NCI-H2227 (cell line): ENCODE data around the gene PPP1CA.
A peak's percentile ranks its signal among the peaks of the same experiment; 100 is the strongest.
"Not testable (repeated sequence)": the region's sequence is repeated elsewhere in the genome, so short reads cannot be mapped to it uniquely, and the experiment has no call there.

Source experiments
- DNase-seq: peaks from one replicate; lab custom pipeline; 2025; ENCODE audit not compliant: unreplicated experiment; lab: John Stamatoyannopoulos, UW

PPP1CA gene

DNA sequence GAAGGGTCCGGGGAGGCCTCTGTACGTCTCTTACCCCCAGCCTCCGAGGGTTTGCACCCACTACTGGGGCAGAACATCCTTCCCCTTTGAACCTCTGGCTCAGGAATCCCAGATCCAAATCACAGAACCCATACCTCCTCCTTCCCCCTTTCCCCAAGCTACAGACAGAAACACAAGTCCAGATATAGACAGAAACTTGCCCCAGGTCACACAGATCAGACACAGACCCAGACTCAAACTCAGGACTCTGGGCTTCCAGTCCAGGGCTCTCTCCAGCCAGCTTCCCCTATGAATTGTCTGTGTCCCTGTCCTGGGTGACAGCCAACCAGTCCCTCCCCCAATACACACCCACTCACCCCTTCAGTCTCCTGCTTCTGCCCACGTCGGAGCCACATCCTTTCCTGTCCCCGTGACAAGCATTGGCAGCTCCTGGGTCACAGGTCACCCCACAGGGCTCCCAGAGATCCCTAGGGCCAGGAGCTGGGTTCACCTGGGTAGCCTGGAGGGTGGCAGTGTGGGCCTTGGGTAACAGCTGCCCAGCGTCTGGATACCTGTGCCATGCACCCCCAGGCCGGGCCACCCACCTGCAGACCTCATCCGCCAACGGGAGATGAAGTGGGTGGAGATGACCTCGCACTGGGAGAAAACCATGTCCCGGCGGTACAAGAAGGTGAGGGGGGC lies 3.0 kb upstream of the PPP1CA start:
- DNase-seq, result no peak

DNA sequence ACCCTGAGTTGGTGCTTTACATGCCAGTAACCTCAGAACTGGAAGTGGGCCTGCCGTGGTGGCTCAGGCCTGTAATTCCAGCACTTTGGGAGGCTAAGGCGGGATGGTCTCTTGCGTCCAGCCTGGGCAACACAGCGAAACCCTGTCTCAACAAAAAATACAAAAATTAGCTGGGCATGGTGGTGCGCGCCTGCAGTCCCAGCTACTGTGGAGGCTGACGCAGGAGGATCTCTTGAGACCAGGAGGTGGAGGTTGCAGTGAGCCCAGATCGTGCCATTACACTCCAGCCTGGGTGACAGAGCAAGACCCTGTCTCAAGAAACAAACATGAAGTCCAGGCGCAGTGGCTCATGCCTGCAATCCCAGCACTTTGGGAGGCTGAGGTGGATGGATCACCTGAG lies 1.4 kb upstream of the PPP1CA start:
- DNase-seq, result not testable (repeated sequence)

DNA sequence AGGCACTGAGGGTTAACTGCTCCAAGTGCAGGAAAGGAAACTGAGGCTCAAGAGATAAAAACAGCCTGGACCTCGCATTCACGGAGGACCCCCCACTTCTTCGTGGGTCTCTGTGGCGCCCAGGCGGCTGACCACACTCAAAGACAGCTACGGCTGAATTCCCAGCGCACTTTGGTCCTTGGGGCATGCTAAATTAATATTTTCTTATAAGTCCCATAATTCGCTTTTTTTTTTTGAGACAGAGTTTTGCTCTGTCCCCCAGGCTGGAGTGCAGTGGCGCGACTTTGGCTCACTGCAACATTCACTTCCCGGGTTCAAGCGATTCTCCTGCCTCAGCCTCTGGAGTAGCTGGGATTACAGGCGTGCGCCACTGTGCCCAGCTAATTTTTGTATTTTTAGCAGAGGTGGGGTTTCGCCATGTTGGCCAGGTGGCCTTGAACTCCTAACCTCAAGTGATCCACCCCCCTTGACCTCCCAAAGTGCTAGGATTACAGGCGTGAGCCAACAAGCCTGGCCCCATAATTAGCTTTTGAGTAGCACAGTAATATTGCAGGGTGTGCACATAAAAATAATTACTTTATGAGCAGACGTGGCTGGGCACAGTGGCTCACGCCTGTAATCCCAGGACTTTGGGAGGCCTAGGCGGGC lies 658 bp upstream of the PPP1CA start:
- peak; percentile 66 for DNase-seq

DNA sequence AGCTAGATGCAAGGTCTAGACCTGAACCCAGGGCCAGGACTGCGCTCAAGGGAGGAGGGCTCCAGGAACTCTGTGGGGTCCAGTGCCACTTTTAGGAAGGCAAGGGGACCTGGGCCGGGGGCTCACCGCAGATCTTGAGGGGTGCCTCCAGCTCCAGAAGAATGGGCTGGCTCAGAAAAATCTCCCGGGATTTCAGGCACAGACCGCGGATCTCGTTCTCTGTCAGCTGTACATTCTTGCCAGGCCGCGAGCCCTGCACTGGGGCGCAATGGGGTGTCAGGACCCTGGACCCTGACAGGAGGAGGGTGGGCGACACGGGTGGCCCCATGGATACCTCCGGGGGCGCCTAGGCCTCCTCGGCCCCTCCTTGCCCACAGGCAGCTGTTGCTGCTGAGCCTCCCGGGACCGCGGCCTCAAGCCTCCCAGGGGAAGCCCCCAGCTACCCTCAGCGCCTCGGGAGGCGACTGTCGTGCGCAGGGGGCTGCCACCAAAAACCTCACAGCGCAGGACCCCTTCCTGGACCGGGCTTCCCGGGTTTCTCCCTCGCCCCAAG lies 640 bp downstream of the PPP1CA start:
- no peak for DNase-seq

DNA sequence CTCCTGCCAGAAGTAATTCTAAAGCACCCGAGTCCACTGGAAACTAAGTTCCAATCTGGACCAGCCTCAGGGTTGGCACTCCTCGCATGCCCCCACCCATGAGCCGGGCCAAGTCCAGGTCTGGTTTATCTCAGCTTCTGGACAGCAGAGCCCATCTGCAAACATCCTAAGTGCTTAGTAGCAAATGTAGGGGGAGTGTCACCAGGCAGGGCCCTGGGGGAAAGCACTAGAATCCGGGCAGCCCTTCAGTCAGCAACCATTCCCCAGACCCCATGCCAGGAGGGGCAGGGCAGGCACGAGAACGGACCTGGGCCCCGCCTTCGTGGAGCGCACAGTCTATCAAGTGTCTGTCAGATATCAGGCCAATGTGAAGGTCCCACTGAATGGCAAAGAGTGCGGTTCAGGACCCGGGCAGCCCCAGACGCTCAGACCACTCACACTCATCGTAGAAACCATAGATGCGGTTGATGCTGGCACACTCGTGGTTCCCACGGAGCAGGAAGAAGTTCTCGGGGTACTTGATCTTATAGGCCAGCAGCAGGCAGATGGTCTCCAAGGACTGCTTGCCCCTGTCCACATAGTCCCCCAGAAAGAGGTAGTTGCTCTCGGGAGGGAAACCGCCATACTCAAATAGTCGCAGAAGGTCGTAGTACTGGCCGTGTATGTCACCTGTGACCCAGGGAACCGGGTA lies 1.3 kb downstream of the PPP1CA start:
- peak; percentile 49 for DNase-seq

DNA sequence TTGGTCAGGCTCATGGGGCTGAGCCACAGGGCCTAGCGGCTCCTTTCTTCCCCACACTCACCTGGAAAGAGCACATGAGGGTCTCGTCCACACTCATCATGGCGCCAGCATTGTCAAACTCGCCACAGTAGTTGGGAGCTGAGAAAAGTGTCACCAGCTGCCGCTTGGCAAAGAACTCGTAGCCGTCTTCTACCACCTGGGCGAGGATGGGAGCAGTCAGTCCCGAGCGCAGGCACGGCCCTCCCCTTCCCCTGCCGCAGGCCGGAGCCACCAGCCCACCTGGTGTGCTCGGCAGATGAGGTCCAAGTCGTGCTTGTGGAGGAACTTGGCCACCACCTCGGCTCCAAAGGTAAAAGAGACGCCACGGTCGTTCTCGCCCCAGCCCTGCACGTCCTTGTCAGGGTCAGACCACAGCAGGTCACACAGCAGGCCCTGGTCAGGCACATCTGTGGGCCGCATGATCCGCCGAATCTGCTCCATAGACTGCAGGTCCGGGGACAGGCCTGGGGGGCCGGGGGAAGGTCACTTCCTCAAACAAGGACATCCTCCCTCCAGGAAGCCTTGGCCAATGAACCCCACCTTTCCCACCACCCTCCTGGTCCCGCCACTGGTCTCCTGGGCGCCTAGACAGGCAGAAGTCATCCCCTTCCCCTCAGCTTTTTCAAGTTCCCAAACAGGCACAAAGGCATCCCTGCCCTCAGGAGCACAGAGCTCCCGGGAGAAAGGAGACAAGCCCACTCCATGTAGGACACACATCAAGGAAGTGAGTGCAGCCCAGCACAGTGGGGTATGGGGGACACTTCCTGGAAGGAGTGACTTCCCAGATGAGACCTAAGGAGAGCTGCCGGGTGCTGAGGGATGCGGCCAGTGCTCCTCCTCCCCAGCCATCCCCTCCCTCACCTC lies 2.7 kb downstream of the PPP1CA start:
- no peak for DNase-seq

DNA sequence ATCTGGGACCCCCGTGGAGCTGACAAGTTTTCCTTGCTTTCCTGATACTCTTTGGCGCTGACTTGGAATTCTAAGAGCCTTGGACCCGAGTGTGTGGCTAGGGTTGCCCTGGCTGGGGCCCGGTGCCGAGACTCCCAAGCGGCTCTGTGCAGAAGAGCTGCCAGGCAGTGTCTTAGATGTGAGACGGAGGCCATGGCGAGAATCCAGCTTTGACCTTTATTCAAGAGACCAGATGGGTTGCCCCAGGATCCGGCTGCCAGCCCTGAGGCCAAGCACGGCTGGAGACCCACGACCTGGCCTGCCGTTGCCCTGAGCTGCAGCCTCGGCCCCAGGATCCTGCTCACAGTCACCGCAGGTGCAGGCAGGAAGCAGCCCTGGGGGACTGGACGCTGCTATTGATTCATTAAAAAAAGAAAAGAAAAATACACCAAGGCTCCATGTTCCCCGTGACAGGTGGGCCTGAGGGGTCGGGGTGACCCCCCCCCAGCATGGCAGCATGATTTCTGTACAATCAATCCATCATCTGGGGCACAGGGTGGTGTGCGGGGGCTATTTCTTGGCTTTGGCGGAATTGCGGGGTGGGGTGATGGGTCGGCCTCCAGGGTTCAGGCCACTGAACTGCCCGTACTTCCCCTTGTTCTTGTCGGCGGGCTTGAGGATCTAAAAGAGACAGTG lies 3.5 kb downstream of the PPP1CA start:
- DNase-seq, result no peak

DNA sequence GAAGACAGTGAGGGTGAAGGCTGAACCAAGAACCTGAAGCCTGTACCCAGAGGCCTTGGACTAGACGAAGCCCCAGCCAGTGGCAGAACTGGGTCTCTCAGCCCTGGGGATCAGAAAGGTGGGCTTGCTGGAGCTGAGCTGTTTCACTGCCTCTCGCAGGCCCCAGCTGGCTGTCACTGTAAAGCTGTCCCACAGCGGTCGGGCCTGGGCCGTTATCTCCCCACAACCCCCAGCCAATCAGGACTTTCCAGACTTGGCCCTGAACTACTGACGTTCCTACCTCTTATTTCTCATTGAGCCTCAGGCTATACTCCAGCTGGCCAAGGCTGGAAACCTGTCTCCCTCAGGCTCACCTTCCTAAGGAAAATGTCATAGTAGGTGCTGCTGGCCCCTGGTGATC lies 4.1 kb downstream of the PPP1CA start:
- no peak for DNase-seq

DNA sequence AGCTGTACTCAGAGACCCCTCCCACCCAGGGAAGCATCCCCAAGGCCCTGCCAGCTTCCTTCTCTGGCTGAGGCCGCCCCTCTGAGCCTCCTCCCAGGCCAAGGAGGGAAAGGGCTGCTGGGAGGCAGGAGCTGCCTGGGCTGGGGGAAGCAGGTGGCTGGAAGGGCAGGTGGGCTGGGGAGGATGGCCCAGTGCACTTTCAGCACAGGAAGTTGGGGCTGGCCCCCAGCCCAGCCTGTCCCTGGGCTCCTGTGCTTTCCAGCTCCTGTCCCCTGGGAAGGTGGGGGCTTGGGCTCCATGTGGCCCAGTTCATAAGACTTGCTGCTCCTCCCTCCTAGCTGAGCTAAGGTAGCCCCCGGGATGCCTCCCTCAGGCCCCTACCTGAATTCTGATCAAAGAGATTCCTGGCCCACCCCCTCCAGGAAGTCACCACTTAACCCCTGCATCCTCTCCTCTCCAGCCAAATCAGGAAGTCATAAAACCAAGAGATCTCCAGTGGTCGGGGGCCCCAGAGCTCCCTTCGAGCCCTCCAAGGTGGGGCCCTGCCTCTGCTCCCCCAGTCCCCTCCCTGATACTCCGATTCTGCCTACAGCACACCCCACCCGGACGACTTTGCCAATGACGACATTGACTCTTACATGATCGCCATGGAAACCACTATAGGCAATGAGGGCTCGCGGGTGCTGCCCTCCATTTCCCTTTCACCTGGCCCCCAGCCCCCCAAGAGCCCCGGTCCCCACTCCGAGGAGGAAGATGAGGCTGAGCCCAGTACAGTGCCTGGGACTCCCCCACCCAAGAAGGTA lies 4.9 kb downstream of the PPP1CA start:
- no peak for DNase-seq

DNA sequence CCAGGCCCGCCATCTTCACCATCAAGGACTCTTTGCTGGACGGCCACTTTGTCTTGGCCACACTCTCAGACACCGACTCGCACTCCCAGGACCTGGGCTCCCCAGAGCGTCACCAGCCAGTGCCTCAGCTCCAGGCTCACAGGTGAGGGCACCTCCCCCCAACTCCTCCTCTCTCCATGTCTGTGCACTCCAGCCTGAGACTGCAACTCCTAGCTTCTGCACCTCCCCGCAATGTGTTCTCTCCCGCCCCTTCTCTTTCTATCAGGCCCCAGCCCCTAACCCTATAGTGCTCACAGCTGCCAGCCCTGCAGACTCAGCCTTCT lies 5.4 kb downstream of the PPP1CA start:
- DNase-seq, result no peak

DNA sequence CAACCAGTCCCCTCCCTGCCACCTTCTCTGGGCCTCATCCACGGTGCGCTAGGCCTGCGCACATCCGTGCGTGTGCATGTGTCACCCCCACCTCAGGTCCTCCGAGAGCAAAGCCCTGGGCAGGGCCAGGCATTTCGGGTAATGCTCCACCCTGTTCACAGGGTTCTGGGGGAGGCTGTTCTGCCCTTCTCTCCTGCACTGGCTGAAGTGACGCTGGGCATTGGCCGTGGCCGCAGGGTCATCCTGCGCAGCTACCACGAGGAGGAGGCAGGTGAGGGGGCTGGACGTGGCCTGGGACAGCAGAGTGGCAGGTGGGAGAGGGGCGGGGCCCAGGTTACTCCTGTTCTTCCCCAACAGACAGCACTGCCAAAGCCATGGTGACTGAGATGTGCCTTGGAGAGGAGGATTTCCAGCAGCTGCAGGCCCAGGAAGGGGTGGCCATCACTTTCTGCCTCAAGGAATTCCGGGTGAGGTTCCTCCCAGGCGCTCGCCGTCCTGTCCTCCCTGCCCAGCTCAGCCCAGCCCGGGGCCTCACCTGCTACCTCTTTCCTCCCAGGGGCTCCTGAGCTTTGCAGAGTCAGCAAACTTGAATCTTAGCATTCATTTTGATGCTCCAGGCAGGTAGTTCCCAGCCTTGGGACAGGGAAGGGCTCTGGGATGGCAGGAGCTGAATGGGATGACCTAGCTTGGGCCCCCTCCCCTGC lies 6.0 kb downstream of the PPP1CA start:
- no peak for DNase-seq

DNA sequence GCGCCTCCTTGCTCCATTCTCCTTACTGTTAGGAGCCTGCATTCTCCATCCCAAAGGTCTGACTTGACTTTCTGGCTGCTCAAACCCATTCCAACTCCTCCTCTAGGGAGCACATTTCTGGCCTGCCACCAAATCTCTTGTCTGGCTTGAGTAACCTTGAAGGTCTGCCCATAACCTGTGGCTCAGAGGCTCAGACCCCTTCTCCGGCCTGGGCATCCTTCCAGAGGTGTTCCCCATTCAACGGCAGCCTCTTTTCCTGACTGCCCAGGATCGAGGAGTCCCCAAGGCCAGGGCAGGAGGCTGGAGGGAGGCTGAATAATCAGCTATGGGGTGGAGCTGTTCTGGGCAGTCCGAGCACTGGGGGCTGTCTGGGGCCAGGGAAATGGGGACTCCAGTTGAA lies 7.7 kb downstream of the PPP1CA start:
- DNase-seq, result no peak

DNA sequence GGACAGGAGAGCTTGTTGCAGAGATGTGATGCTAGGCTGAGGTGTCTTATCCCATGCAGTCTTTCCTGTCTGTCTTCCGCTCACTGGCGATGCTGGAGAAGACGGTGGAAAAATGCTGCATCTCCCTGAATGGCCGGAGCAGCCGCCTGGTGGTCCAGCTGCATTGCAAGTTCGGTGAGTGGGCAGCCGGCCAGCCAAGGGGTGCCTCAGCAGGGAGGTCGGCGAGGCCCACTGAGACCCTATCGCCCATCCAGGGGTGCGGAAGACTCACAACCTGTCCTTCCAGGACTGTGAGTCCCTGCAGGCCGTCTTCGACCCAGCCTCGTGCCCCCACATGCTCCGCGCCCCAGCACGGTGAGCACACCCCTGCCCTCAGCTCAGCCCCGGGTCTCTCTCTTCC lies 8.2 kb downstream of the PPP1CA start:
- DNase-seq, result no peak

DNA sequence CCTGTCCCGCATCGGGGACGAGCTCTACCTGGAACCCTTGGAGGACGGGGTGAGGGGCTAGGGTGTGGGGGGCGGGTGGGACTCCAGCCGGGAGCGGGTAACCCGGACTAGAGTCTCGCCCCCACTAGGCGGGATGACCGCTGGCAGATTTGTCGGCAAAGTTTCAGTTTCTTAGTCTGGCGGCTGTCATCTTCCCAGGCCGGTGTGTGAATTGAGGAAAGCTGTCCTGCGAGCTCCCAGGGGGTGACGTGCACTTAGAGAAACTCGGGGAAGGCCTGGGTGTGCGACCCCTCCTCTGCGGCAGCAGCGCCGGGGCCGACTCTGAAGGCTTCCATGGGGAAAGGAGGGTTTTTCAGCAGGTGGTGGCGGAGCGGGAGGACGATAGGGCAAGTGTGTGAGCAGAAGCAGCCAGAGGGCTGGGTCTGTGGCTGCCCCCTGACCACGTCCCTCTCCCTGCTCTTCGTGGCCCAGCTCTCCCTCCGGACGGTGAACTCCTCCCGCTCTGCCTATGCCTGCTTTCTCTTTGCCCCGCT lies 9.4 kb downstream of the PPP1CA start:
- DNase-seq, result no peak

DNA sequence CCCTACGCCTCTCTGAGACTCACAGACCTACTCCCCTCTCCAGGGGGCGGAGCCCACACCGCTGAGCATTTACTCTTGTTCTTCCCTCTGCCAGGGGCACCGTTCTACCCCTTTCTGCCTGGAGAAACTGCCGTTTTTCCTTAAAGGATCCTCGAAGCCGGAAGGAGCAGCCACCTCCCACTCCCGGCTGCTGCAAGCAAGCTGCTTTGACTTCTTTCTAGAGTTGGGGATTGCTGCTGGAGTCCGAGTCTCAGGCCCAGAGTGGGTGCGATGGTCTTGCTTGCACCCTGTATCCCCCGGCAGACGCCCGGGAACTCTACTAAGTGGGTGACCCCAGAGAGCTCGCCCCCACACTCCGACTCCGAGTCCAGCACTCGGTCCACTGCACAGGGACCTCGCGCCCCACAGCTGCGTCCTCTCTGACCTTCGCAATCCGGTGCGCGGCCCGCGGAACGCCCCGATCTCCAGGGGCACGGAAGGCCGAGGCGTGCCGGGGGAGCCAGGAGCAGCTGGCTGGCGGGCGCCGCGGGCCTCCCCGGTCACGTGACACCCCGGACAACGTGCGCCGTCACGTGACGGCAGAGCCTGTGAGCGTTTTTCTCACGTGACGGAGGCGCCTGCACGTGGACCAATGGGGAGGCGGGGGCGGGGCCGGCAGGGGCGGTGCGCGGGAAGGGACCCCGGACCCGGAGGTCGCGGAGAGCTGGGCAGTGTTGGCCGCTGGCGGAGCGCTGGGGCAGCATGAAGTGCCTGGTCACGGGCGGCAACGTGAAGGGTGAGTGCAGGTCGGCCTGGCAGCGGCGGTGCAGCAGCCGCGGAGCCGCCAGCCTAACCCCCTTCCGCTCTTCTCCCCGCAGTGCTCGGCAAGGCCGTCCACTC lies 10.1 kb downstream of the PPP1CA start, which contains the start of gene RAD9A:
Gene RAD9A, plus strand, starts transcription at position 683 of the 879 bp plus-strand sequence. Its CDS starts 59 bp downstream, at position 742.
- DNase-seq, result peak; percentile 98

DNA sequence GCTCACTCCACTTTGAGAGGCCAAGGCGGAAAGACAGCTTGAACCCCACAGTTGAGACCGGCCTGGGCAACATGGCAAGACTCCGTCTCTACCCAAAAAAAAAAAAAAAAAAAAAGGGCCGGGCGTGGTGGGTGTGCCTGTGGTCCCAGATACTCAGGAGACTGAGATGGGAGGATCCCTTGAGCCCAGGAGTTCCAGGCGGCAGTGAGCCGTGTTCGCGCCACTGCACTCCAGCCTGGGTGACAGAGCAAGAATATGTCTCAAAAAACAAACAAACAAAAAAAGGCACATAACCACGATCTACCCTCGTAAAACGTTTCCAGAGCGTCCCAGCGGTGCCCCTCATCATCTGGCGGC lies 10.7 kb downstream of the PPP1CA start:
- DNase-seq, result no peak

DNA sequence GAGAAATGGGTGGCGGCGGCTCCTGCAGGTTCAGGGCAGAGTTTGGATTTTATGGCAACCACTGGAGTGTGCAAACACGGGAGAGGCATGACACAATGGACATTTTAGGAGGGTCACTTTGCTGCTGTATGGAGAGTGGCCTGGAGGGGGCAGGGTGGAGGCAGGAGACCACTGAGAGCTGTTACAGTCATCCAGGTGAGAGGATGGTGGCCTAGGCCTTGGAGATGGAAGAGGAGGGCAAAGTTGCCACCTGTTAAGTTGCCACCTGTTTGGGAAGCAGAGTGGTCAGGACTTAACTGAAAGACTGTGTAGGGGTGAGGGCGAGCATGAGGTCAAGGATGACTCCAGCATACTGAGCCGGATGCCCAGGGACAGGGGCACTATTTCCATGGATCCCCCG lies 12.2 kb downstream of the PPP1CA start:
- no peak for DNase-seq

DNA sequence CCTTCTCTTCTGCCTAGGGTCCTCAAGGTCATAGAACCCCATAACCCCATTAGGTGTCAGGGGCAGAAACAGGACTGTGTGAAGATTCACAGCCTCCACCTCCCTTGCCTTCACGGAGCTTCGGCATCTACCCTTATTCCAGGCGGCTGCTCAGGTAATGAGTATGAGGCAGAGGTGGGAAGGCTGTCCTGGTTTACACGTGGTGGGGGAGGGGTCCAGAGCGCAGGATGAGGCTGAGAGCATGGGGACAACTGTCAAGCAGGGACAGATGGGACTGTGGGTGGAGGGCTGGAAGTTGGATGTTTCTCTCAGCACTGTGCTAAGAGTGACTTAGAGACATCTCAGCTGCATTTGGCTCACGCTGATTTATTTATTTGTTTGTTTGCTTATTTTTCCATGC lies 14.1 kb downstream of the PPP1CA start:
- DNase-seq, result no peak
